Loucy (cell line): ENCODE results near the gene ATF6.

Experiments used
- H2AFZ ChIP-seq: fragments of 200-600 bp; sonication (generic); 2 replicates; pipeline ENCODE4 v1.6.0; 2016; ENCODE audit warnings: antibody characterized with exemption, mild to moderate bottlenecking, low read length, moderate library complexity
- H3F3A ChIP-seq: fragments of 200-600 bp; 2 replicates; pipeline ENCODE4 v1.6.0; 2016; ENCODE audit warnings: antibody characterized with exemption, low read depth, mild to moderate bottlenecking
- H3K27me3 ChIP-seq: fragments of 200-600 bp; sonication (generic); 2 replicates; pipeline ENCODE4 v1.6.1; 2014; ENCODE audit warnings: low read length, mild to moderate bottlenecking; ENCODE audit not compliant: insufficient read depth, poor library complexity, severe bottlenecking
- H3K36me3 ChIP-seq: fragments of 200-600 bp; sonication (generic); 2 replicates; pipeline ENCODE4 v1.6.1; 2016; ENCODE audit warnings: low read length; ENCODE audit not compliant: insufficient read depth
- H3K4me1 ChIP-seq: fragments of 200-600 bp; sonication (generic); 2 replicates; pipeline ENCODE4 v1.5.1; 2014; ENCODE audit warnings: low read length, mild to moderate bottlenecking; ENCODE audit not compliant: insufficient read depth, poor library complexity, severe bottlenecking
- H3K4me2 ChIP-seq: fragments of 200-600 bp; sonication (generic); 2 replicates; pipeline ENCODE4 v1.6.0; 2014; ENCODE audit warnings: antibody characterized with exemption, low read length, low read depth, mild to moderate bottlenecking; ENCODE audit not compliant: poor library complexity, severe bottlenecking
- H3K4me3 ChIP-seq: fragments of 200-600 bp; sonication (generic); 2 replicates; pipeline ENCODE4 v1.5.1; 2014; ENCODE audit warnings: low read length, mild to moderate bottlenecking, mixed read lengths; ENCODE audit not compliant: poor library complexity, severe bottlenecking
- H3K79me2 ChIP-seq: fragments of 200-600 bp; sonication (generic); 2 replicates; pipeline ENCODE4 v1.6.1; 2014; ENCODE audit warnings: low read length; ENCODE audit not compliant: insufficient read depth
- H3K9ac ChIP-seq: fragments of 200-600 bp; sonication (generic); 2 replicates; pipeline ENCODE4 v1.6.0; 2014; ENCODE audit warnings: mild to moderate bottlenecking, low read depth, low read length, moderate library complexity; ENCODE audit not compliant: poor library complexity, severe bottlenecking
- H3K9me2 ChIP-seq: fragments of 200-600 bp; sonication (generic); replicated peaks from 2 replicates; pipeline ENCODE4 v1.6.1; 2016; ENCODE audit warnings: low read depth, low read length, mixed read lengths
- H3K9me3 ChIP-seq: fragments of 200-600 bp; sonication (generic); 2 replicates; pipeline ENCODE4 v1.6.1; 2014; ENCODE audit warnings: mild to moderate bottlenecking, antibody characterized with exemption, low read length, low read depth; ENCODE audit not compliant: insufficient read depth
- H4K20me1 ChIP-seq: fragments of 200-600 bp; sonication (generic); 2 replicates; pipeline ENCODE4 v1.6.0; 2014; ENCODE audit warnings: antibody characterized with exemption, low read length, mild to moderate bottlenecking; ENCODE audit not compliant: insufficient read depth, poor library complexity, severe bottlenecking
- EZH2phosphoT487 ChIP-seq: fragments of 200-600 bp; IDR thresholded peaks from 2 replicates; pipeline ENCODE4 v1.6.1; 2018; ENCODE audit warnings: antibody characterized with exemption, mild to moderate bottlenecking, moderate library complexity, borderline replicate concordance
- TF ChIP-seq, protein P1 (sequence below): fragments of 200-600 bp; sonication (generic); conservative IDR thresholded peaks from 2 replicates; pipeline ENCODE4 v1.5.1; 2014; ENCODE audit warnings: mild to moderate bottlenecking, antibody characterized with exemption, low read length

ATF6 gene

DNA sequence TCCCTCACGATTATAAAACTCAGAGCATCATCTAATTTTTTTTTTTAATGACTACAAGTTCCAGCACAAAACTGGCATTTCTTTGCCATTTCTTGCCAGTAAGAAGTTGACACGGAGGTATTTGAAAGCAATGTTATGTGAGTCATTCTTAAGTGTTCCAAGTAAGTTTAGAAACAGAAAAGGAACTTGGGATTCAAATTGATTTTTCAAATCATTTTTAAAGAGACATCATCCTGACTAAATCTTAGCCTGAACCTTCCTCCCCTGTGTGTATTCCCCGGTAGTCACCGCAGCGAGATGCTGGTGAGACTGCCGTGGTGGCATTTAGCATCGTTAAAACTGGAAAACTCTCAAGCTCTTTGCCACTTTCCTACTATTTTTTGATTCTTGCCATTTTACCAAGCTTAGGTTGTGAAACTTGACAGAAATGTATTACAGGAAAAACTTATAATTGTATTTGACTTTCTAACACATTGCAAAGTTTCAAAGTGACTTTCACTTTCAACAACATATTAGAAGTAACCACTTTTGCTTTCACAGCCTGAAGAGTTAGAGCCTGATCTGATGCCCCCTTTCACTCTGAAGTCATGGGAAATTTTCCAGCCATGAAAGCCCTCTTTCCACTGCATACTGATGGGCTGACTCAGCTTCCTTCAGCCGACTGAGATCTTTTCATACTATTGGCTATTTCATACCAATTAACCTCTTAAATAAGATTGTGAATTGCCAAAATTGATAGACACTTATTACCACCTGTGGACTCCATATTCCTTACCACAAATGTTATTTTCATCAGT is 196.2 kb downstream of the ATF6 start:
- Histone ChIP-seq H3K4me3 (no peak overlapping the region), H3F3A (no peaks in the 10 kb centered on the region), H3K9ac (no peak overlapping the region), H3K36me3 (peaks cover 77% of the 10 kb centered on the region; the same call in 1 of the 2 replicates), H3K27me3 (no peaks in the 10 kb centered on the region), H3K4me1 (no peaks in the 10 kb centered on the region), H3K4me2 (no peak overlapping the region), H4K20me1 (no peaks in the 10 kb centered on the region), H3K9me2 (no peaks in the 10 kb centered on the region), H2AFZ (no peak overlapping the region), H3K79me2 (no peaks in the 10 kb centered on the region), H3K9me3 (no peaks in the 10 kb centered on the region)
- TF ChIP-seq, protein P1, sequence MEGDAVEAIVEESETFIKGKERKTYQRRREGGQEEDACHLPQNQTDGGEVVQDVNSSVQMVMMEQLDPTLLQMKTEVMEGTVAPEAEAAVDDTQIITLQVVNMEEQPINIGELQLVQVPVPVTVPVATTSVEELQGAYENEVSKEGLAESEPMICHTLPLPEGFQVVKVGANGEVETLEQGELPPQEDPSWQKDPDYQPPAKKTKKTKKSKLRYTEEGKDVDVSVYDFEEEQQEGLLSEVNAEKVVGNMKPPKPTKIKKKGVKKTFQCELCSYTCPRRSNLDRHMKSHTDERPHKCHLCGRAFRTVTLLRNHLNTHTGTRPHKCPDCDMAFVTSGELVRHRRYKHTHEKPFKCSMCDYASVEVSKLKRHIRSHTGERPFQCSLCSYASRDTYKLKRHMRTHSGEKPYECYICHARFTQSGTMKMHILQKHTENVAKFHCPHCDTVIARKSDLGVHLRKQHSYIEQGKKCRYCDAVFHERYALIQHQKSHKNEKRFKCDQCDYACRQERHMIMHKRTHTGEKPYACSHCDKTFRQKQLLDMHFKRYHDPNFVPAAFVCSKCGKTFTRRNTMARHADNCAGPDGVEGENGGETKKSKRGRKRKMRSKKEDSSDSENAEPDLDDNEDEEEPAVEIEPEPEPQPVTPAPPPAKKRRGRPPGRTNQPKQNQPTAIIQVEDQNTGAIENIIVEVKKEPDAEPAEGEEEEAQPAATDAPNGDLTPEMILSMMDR: no peak
- no peak for TF ChIP-seq EZH2phosphoT487

DNA sequence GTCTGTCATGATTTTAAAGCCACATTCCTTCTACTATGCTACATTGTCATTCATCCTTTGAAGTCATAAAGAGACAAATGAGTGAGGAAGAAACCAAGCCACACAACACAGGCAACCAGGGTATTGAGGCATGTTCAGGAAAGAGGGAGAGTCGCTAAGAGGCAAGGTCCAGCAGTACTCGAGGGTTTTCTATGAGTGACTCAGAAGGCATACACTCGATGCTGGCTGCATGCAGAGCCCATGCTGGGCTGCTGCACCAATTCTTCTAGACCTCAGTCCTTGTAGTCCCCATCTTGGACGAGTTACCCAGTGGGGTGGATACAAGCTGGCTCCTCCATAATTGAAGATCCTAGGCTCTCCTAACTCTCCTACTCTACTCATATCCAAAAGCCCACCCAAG is 199.9 kb downstream of the ATF6 start:
- Histone ChIP-seq H3K9me2 (no peaks in the 10 kb centered on the region), H2AFZ (no peak overlapping the region), H3F3A (no peaks in the 10 kb centered on the region), H3K36me3 (peaks cover 46% of the 10 kb centered on the region; the same call in 1 of the 2 replicates), H3K9ac (no peak overlapping the region), H3K27me3 (no peaks in the 10 kb centered on the region), H3K79me2 (no peaks in the 10 kb centered on the region), H4K20me1 (no peaks in the 10 kb centered on the region), H3K4me1 (no peaks in the 10 kb centered on the region), H3K4me3 (no peak overlapping the region), H3K9me3 (no peaks in the 10 kb centered on the region), H3K4me2 (no peak overlapping the region)
- no peak for TF ChIP-seq EZH2phosphoT487
- TF ChIP-seq, protein P1: no peak

DNA sequence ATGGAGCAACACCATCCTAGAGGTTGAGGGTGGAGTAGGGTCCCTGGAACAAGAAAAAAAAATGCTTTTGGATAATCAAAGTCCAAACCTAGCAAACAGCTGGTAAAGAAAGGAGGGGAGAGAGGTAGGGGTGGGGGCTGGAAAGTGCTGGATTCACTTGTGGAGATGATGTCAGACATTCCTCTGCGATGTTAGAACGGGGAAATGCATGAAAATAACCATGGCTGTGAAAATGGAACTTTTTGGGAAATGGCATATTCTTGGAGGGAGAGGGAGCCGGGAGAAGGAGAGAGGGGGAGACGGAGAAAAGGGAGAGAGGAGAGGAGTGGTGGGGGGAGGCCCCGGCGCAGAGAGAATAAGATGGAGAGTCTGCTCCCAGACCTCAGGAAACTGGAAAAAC is 203.9 kb downstream of the ATF6 start:
- Histone ChIP-seq H4K20me1 (no peaks in the 10 kb centered on the region), H3K27me3 (no peaks in the 10 kb centered on the region), H3K4me3 (no peak overlapping the region), H3K79me2 (no peaks in the 10 kb centered on the region), H2AFZ (no peak overlapping the region), H3K4me2 (no peak overlapping the region), H3K4me1 (no peaks in the 10 kb centered on the region), H3K9me2 (no peaks in the 10 kb centered on the region), H3K9ac (no peak overlapping the region), H3F3A (no peaks in the 10 kb centered on the region), H3K36me3 (peaks cover 24% of the 10 kb centered on the region; the same call in 1 of the 2 replicates), H3K9me3 (no peaks in the 10 kb centered on the region)
- TF ChIP-seq, protein P1: no peak
- TF ChIP-seq EZH2phosphoT487: no peak
